HG03571 (cell line): ENCODE data around the gene PABPC3.

Source experiments
- ATAC-seq: cut with Tn5 transposase; IDR thresholded peaks from one replicate; pipeline ENCODE4 v1.9.1; 2021; ENCODE audit not compliant: unreplicated experiment

Gene PABPC3

GRCh38 chr13:25095851-25096453 is at the start of gene PABPC3:
TSS of gene PABPC3 (plus strand) at chr13:25096136. CDS start at chr13:25096199, 63 bp downstream.
- ATAC-seq = no peak

GRCh38 chr13:25046274-25046984 is 49.5 kb upstream of the PABPC3 start:
- ATAC-seq = no peak

GRCh38 chr13:25046985-25047511 is 48.9 kb upstream of the PABPC3 start:
- no peak for ATAC-seq

- no peak for ATAC-seq
Observed at GRCh38 chr13:25051065-25051464, 44.9 kb upstream of the PABPC3 start.

- no peak for ATAC-seq
Observed at GRCh38 chr13:25059166-25059565, 36.8 kb upstream of the PABPC3 start.

- ATAC-seq = no peak
Observed at GRCh38 chr13:25059958-25060357, 36.0 kb upstream of the PABPC3 start.

GRCh38 chr13:25062479-25062878 is 33.5 kb upstream of the PABPC3 start:
- ATAC-seq = no peak

- ATAC-seq = no peak
Observed at GRCh38 chr13:25064396-25064795, 31.5 kb upstream of the PABPC3 start.

GRCh38 chr13:25065974-25066770 is 29.8 kb upstream of the PABPC3 start:
- ATAC-seq = no peak

- ATAC-seq = no peak
Observed at GRCh38 chr13:25067064-25067463, 28.9 kb upstream of the PABPC3 start.

GRCh38 chr13:25068810-25069209 is 27.1 kb upstream of the PABPC3 start:
- ATAC-seq = no peak

- no peak for ATAC-seq
Observed at GRCh38 chr13:25069236-25069635, 26.7 kb upstream of the PABPC3 start.

GRCh38 chr13:25069911-25070310 is 26.0 kb upstream of the PABPC3 start:
- no peak for ATAC-seq

- ATAC-seq = no peak
Observed at GRCh38 chr13:25080773-25081172, 15.2 kb upstream of the PABPC3 start.

- no peak for ATAC-seq
Observed at GRCh38 chr13:25084096-25084495, 11.8 kb upstream of the PABPC3 start.

- ATAC-seq = no peak
Observed at GRCh38 chr13:25085125-25085742, 10.7 kb upstream of the PABPC3 start.

- no peak for ATAC-seq
Observed at GRCh38 chr13:25088562-25089221, 7.2 kb upstream of the PABPC3 start.

GRCh38 chr13:25097426-25097825 is 1.5 kb downstream of the PABPC3 start:
- no peak for ATAC-seq

- no peak for ATAC-seq
Observed at GRCh38 chr13:25103711-25104110, 7.8 kb downstream of the PABPC3 start.

GRCh38 chr13:25109341-25109740 is 13.4 kb downstream of the PABPC3 start:
- ATAC-seq = no peak
